ENCODE results near the gene DMD. TPM values are rescaled to one million over a fixed set of nuclear protein-coding genes. Genes with fewer than 3 reads are reported as not detected.

Gene DMD
- total and polyA plus RNA-seq, 2 of the 8 experiments (the other 6 are each of a cell fraction or from before 2014, with no cell fraction given), result 4.8 to 7.4 TPM

GRCh38 chrX:31603411-31604120 is 1607.8 kb downstream of the DMD start:
- Histone ChIP-seq H2AK5ac (ENCODE audit: low read depth, low read length) (no peak overlapping the region), H3K27me3 (replicated peaks in 1 of 4; ENCODE audit: control insufficient read depth in 3 of 4, extremely low read depth in 1 of 4, insufficient read depth in 3 of 4, low read length in 3 of 4) (no peaks in the 10 kb centered on the region), H2BK20ac (ENCODE audit: low read length) (no peak overlapping the region), H3K14ac (ENCODE audit: insufficient read length) (no peak overlapping the region), H3K79me1 (ENCODE audit: low read depth, low read length) (no peaks in the 10 kb centered on the region), H3K23ac (ENCODE audit: insufficient read length) (no peak overlapping the region), H3K9me3 (ENCODE audit: insufficient read depth in 2 of 2, low read depth in 1 of 2, low read length in 1 of 2) (no peaks in the 10 kb centered on the region), H3K36me3 (ENCODE audit: control insufficient read depth in 2 of 4, insufficient read depth in 4 of 4, low read length in 3 of 4) (no peaks in the 10 kb centered on the region), H4K91ac (replicated peaks; ENCODE audit: insufficient read length, low read length) (no peak overlapping the region), H2BK5ac (ENCODE audit: low read depth, low read length) (no peak overlapping the region), H2AFZ (ENCODE audit: low read length) (no peak overlapping the region), H3K4me3 (ENCODE audit: extremely low read depth in 1 of 4, insufficient read depth in 2 of 4, low read depth in 3 of 4, low read length in 4 of 4) (no peak overlapping the region), H3K4me1 (replicated peaks in 1 of 4; ENCODE audit: control insufficient read depth in 3 of 4, insufficient read depth in 4 of 4, low read length in 3 of 4) (no peaks in the 10 kb centered on the region), H3K56ac (replicated peaks; ENCODE audit: insufficient read length, low read depth, low read length) (no peak overlapping the region), H3K23me2 (ENCODE audit: low read depth, low read length) (no peaks in the 10 kb centered on the region), H3K27ac (ENCODE audit: low read depth, low read length) (no peak overlapping the region), H2BK120ac (replicated peaks; ENCODE audit: low read depth, low read length) (no peak overlapping the region), H4K8ac (ENCODE audit: extremely low read depth, insufficient read depth, low read length) (no peak overlapping the region), H3K18ac (ENCODE audit: extremely low read depth, low read length) (no peak overlapping the region), H2BK15ac (ENCODE audit: low read length) (no peak overlapping the region), H3K79me2 (ENCODE audit: control insufficient read depth in 1 of 2, insufficient read depth in 2 of 2, low read length in 2 of 2) (no peaks in the 10 kb centered on the region), H4K20me1 (replicated peaks in 1 of 2; ENCODE audit: control insufficient read depth in 1 of 2, insufficient read depth in 2 of 2, low read length in 2 of 2) (no peaks in the 10 kb centered on the region), H2BK12ac (ENCODE audit: low read depth, low read length) (no peak overlapping the region), H3K4me2 (ENCODE audit: insufficient read depth in 1 of 2, low read depth in 2 of 2, low read length in 2 of 2) (no peak overlapping the region), H3K4ac (replicated peaks; ENCODE audit: insufficient read length, low read depth, low read length) (no peak overlapping the region), H4K5ac (ENCODE audit: insufficient read length, low read depth, low read length) (no peak overlapping the region), H3K9ac (replicated peaks in 1 of 4; ENCODE audit: extremely low read depth in 1 of 4, low read depth in 3 of 4, low read length in 3 of 4) (no peak overlapping the region)
- DNase-seq (ENCODE audit: low read depth in 1 of 2, low spot score in 2 of 2) (no peak), FAIRE-seq (no peak)
- TF ChIP-seq HDAC6 (IDR thresholded peaks at IDR 0.05; ENCODE audit: low read depth, low read length) (no peak), JUND (IDR thresholded peaks at IDR 0.05; ENCODE audit: low read length) (no peak), E2F6 (IDR thresholded peaks at IDR 0.05) (no peak), KDM4A (IDR thresholded peaks at IDR 0.05; ENCODE audit: low read depth, low read length, severe bottlenecking) (no peak), TAF1 (IDR thresholded peaks at IDR 0.05; ENCODE audit: low read depth, low read length) (no peak), SP4 (IDR thresholded peaks at IDR 0.05; ENCODE audit: low read length) (no peak), CBX8 (IDR thresholded peaks at IDR 0.05; ENCODE audit: borderline replicate concordance, low read depth, low read length) (no peak), CREB1 (IDR thresholded peaks at IDR 0.05) (no peak)
- WGBS, 2 experiments (ENCODE audit: extremely low coverage in 1 of 2, insufficient coverage in 1 of 2, insufficient read length in 1 of 2, insufficient replicate concordance in 2 of 2, low coverage in 1 of 2, low lambda C conversion rate in 2 of 2, missing lambda C conversion rate in 1 of 2), result 93% methylated on average over 5 of the region's 5 CpGs; no CpG with 5 or more reads in 1 of the 2 experiments
- POLR2A ChIA-PET (ENCODE audit: partially characterized antibody), result no interaction called here
- CTCF ChIA-PET (ENCODE audit: partially characterized antibody), result no interaction called here

Data from H1 (cell line).